HG03558 (cell line): ENCODE results near the gene PADI1.

ENCODE experiments used
- ATAC-seq: cut with Tn5 transposase; IDR thresholded peaks from one replicate; pipeline ENCODE4 v1.9.1; 2021; ENCODE audit warnings: moderate number of reproducible peaks; ENCODE audit not compliant: unreplicated experiment; ENCODE audit errors: extremely low read depth

PADI1 gene

DNA sequence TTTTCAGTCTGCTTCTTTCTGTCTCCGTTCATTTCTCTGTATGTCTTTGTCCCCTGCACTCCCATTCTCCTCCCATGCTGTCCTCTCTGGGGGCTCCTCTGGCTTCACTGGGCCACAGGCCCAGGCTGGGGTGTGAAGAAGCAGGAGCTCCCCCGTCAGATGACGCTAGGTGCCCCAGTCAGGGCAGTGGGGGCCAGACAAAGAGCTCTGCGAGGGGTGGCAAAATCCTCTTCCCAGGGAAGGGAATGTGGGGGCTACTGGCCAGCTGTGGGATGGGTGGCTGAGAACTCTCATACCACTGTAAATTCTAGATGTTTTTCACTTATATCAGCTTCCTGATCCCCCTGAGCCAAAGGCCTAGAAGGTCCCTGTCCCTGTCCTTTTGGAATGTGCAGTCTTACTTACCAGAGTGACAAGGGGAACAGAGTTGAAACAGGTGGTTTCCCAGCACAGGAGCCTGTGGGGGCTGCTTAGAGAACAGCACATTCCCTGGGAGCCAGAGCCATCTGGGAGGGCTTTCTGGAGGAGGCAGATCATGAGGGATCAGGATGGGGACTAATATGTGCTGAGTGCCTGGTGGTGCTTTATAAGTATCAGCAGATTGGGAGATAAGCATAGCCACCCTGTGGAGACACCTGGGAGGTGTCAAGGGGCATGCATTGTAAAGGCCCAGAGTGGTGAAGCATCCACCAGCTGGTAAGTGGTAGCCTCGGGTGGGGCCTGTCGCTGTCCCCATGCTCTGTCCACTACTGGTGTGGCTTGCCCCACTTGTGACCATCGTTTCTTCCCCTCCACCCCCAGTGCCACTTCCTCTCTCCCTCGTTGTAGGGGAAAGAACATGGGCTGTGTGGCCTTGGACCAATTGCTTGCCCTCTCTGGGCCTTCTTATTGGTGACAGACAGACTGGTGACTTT is 10.1 kb upstream of the PADI1 start:
- ATAC-seq, result no peak

DNA sequence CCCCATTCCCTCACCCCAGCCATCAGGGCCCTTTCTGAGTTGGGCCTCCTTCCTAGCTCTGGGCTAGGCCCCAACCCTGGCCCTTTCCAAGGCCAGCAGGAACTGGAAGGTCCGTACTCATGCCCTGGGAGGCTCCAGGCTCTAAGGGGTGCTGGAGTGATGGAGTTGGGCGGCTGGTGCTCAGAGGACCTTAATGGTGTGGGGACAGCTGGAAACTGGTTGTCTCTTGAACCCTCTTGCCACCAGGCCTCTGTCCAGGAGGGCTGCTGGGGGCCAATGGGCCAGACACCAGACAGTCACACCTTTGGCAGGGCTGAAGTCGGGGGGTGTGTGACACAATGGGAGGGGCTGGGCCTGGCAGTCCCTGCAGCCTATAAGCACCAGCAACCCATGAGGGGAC is 9.2 kb upstream of the PADI1 start:
- no peak for ATAC-seq

- no peak for ATAC-seq
These were observed 8.3 kb upstream of the PADI1 start for GRCh38 chr1:17196496-17197185.

DNA sequence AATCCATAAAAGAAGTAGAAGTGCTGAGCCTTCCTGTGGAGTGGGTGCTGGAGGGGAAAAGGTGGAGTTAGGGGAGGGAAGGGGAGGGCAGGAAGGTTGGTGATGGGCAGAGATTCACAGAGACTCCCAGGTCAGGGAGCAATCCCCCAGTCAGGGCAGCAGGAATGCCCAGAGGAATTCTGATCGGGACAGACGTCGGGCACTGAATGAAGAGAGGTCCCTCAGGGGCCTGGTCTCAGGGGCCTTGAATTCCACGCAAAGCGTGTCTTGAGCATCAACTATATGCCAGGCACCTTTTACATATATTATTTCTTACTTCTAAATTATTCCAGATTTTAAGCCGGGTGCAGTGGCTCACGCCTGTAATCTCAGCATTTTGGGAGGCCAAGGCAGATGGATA is 7.2 kb upstream of the PADI1 start:
- ATAC-seq, result no peak

- no peak for ATAC-seq
These were observed 6.3 kb upstream of the PADI1 start for GRCh38 chr1:17198476-17199258.

GRCh38 chr1:17199267-17200044 is 5.5 kb upstream of the PADI1 start:
- ATAC-seq, result no peak

GRCh38 chr1:17200246-17200645 is 4.7 kb upstream of the PADI1 start:
- ATAC-seq, result no peak

GRCh38 chr1:17200756-17201155 is 4.2 kb upstream of the PADI1 start:
- ATAC-seq, result no peak

DNA sequence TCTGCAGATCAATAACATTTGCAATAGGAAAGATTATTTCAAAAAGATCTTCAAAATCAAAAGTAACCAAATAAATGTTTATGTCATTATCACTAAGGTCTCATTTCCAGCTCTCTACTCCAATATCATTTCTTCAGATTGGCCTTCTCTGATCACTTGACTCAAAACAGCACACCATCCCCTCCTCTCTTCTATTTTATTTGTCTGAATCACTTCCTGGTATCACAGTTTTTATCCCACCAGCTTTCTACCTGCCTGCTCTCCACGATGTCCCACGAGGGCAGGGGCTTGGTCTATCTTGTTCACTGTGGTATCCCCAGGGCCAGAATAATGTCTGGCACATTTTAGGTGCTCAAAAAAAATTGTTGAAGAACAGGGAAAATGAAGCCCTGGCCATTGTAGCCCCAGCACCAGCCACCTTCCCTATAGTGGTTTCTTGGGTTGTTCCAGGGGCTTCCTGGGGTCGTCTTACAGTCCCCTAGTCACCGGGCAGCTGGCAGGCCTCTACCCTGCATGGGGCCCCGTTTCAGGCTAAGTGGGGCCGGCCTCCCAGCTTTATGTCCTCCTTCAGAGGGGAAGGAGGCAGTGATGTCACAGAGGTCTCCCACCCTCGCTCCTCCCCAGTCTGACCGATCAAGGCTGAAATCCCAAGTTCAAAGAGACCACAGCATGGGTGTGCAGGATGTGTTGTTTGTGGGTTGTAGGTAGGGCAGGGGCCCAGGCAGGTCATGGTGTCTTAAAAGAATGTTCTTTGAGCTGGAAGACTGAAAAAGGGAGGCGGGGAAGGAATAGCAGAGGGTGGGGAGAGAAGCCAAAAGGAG is 3.5 kb upstream of the PADI1 start:
- no peak for ATAC-seq

GRCh38 chr1:17205652-17206051 is 724 bp downstream of the PADI1 start:
- no peak for ATAC-seq

DNA sequence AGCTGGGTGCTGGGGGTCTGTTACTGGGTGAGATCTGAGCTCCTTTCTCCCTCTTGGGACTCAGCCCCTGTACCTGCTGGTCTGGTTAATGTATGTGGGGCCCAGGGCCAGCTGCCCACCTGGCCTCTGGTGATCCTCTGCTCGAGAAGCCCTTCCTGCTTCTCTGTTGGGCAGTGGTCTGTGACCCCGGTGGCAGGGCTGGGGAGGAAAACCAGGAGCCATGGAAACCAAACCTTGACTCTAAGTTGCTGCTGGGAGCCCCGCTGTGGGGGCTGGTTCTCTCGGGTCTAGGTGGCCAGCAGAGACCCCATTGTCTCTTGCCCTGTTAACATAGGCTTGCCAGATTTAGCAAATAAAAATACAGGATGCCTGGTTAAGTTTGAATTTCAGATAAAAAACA is 1.3 kb downstream of the PADI1 start:
- ATAC-seq, result no peak

- ATAC-seq, result no peak
These were observed 2.1 kb downstream of the PADI1 start for GRCh38 chr1:17207046-17207445.

DNA sequence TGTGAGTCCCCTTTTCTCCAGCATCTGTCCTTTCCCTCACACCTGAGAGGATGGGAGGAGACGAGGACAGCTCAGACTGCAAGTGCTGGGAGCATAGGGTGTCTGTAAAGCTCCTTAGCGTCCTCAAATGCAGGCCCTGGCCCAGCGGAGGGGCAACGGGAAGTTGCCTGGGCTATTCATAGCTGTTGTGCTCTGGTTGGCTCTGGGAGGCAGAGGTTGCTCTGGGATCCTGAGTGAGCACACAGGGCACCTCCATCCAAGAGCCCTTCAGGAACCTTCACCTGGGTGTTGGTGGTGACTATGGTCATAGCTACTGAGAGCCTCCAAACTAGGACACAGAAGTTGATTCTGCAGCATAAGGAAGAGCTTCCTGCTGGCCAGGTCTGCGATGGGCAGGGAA is 2.6 kb downstream of the PADI1 start:
- no peak for ATAC-seq

- no peak for ATAC-seq
These were observed 3.1 kb downstream of the PADI1 start for GRCh38 chr1:17207966-17208418.

GRCh38 chr1:17208546-17208945 is 3.6 kb downstream of the PADI1 start:
- ATAC-seq, result no peak

GRCh38 chr1:17209430-17209829 is 4.5 kb downstream of the PADI1 start:
- no peak for ATAC-seq

DNA sequence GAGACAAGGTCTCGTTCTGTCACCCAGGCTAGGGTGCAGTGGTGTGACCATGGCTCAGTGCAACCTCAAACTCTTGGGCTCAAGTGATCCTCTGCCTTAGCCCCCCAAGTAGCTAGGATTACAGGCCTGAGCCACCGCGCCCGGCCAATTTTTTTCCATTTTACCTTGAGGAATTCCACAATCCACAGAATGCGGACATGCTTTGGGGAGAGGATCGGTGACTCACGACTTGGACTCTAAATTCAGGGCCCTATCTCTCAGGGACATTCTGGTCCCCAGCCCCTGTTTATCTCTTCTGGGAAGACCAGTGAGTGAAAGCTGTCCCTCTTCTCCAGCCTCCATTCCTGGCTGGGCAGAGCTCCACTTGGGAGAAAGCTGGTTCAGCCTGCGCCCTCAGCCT is 5.2 kb downstream of the PADI1 start:
- ATAC-seq, result no peak

DNA sequence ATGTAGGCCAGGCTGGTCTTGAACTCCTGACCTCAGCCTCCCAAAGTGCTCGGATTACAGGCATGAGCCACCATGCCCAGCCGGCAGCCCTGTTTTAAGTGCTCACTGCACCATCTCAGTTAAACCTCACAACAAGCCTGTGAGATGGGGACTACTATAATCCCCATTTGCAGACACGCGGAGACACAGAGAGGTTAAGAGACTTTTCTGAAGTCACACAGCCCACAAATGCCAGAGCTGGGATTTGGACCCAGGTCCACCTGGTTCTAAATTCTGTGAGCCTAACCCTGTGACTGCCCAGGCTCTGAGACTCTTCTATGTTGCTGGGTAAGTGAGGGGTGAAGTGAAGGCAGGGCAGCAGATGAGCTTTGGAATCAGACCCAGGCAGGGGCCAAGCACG is 6.4 kb downstream of the PADI1 start:
- ATAC-seq, result no peak

DNA sequence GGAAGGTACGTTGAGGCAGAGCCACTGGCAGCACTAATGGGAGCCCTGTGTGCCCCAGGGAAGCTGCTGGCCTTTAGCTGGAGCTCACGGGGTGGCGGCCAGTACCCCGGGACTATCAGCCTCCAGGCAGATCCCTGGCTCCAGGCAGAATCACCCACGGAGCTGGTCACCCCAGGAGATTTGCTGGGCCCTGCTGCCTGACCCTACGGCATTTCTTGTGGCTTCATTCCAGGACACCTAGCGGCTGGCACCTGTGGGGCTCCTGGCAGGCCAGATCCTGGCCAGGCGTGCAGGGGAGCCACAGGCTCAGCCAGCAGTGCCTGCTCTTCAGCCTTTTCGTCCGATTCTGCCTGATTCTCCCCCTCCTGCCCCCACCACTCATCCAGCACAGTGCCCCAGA is 7.1 kb downstream of the PADI1 start:
- ATAC-seq, result no peak
